Tibial nerve (tissue), 4 donors: Measurements from ENCODE around the gene RNASEH2A. TPM values are rescaled to one million over a fixed set of nuclear protein-coding genes. Genes with fewer than 3 reads are reported as not detected.
A peak's percentile ranks its signal among the peaks of the same experiment; 100 is the strongest.

Experiments used
- DNase-seq, 2 donors: peaks; one replicate each; pipeline ENCODE4 v3.0.0-alpha.2; 2019; ENCODE audit warnings: low spot score in 2 of 2
- H3K27ac ChIP-seq, 4 donors: fragments of 200-600 bp; sonication (generic) in 3 of 4; one replicate each; pipeline ENCODE4 v1.5.1; 2017 to 2019; ENCODE audit warnings: mild to moderate bottlenecking in 1 of 4
- H3K27me3 ChIP-seq, 2 donors: fragments of 200-600 bp; sonication (generic) in 1 of 2; one replicate each; pipeline versions ENCODE4 v1.5.1 to v1.6.0; 2017 to 2019
- H3K36me3 ChIP-seq, 3 donors: fragments of 200-600 bp; sonication (generic); one replicate each; pipeline ENCODE4 v1.5.1; 2018 to 2019
- H3K4me1 ChIP-seq, 4 donors: fragments of 200-600 bp; sonication (generic) in 3 of 4; one replicate each; pipeline ENCODE4 v1.5.1; 2017 to 2019
- H3K4me3 ChIP-seq, 4 donors: fragments of 200-600 bp; sonication (generic) in 3 of 4; one replicate each; pipeline ENCODE4 v1.5.1; 2017 to 2019; ENCODE audit warnings: mild to moderate bottlenecking in 1 of 4, moderate library complexity in 1 of 4
- H3K9me3 ChIP-seq, 4 donors: fragments of 200-600 bp; sonication (generic) in 3 of 4; one replicate each; pipeline ENCODE4 v1.5.1; 2017 to 2019
- EP300 ChIP-seq, 2 donors: sonication (generic); formaldehyde crosslinking; IDR thresholded peaks; one replicate each; pipeline ENCODE4 v1.6.1; 2017; ENCODE audit warnings: antibody characterized with exemption in 2 of 2, mild to moderate bottlenecking in 1 of 2
- POLR2A ChIP-seq, 2 donors: fragments of 450-650 bp; IDR thresholded peaks; one replicate each; pipeline ENCODE4 v1.6.1; 2017; ENCODE audit warnings: antibody characterized with exemption in 2 of 2, mild to moderate bottlenecking in 2 of 2, moderate library complexity in 2 of 2
- WGBS, 2 donors: methylation state at CpG; one replicate each; pipeline ENCODE4 v1.1.5; 2018; 5-methylcytosine and 5-hydroxymethylcytosine counted together
- total RNA-seq, 4 donors: library from RNA; depleted of rRNA; stranded (reverse); fragments of >200 nt; gene quantifications; one replicate each; pipeline ENCODE4 v1.1.0, GENCODE V29; 2016
- TF ChIP-seq, protein P1 (sequence below), 5 experiments: fragments of 200-600 bp in 3 of 5; fragments of 450-650 bp in 2 of 5; sonication (generic) in 3 of 5; IDR thresholded peaks; one replicate each; pipeline ENCODE4 v1.5.1; 2016 to 2019; ENCODE audit warnings: antibody characterized with exemption in 5 of 5, mild to moderate bottlenecking in 3 of 5, moderate library complexity in 2 of 5

The RNASEH2A gene
- total RNA-seq, 4 donors from 2014 or later = 5.4 to 8.6 (median 6.7) TPM

- 88 to 94% methylated on average over 16 of the region's 16 CpGs for WGBS, 2 donors
Measured at GRCh38 chr19:12764698-12765097, 41.7 kb upstream of the RNASEH2A start.

GRCh38 chr19:12766051-12766521 is 40.3 kb upstream of the RNASEH2A start:
- peak overlapping the region; percentile 0 to 48 (median 34) for H3K4me3 ChIP-seq
- TF ChIP-seq EP300 (IDR thresholded peaks at IDR 0.05) (no peak), POLR2A (IDR thresholded peaks at IDR 0.05) (peak in 1 of 2 donors; percentile 40)
- TF ChIP-seq, protein P1, sequence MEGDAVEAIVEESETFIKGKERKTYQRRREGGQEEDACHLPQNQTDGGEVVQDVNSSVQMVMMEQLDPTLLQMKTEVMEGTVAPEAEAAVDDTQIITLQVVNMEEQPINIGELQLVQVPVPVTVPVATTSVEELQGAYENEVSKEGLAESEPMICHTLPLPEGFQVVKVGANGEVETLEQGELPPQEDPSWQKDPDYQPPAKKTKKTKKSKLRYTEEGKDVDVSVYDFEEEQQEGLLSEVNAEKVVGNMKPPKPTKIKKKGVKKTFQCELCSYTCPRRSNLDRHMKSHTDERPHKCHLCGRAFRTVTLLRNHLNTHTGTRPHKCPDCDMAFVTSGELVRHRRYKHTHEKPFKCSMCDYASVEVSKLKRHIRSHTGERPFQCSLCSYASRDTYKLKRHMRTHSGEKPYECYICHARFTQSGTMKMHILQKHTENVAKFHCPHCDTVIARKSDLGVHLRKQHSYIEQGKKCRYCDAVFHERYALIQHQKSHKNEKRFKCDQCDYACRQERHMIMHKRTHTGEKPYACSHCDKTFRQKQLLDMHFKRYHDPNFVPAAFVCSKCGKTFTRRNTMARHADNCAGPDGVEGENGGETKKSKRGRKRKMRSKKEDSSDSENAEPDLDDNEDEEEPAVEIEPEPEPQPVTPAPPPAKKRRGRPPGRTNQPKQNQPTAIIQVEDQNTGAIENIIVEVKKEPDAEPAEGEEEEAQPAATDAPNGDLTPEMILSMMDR (IDR thresholded peaks at IDR 0.05) = peak; percentile 75 to 97 (median 93)
- H3K4me1 ChIP-seq = no peaks in the 10 kb centered on the region
- no peaks in the 10 kb centered on the region for H3K9me3 ChIP-seq
- WGBS, 2 donors = 10 to 23% methylated on average over 14 to 27 of the region's 30 CpGs
- peak; percentile 57 to 65 for DNase-seq
- peaks cover 0 to 49% (median 0%) of the 10 kb centered on the region in 3 donors for H3K36me3 ChIP-seq
- peak overlapping the region in 2 of 4 donors; percentile 28 to 52 for H3K27ac ChIP-seq
- H3K27me3 ChIP-seq = no peaks in the 10 kb centered on the region

More at GRCh38 chr19:12764698-12765097, 41.7 kb upstream of the RNASEH2A start:
- Histone ChIP-seq H3K27ac (no peak overlapping the region), H3K9me3 (no peaks in the 10 kb centered on the region), H3K36me3 (peaks cover 0 to 40% (median 0%) of the 10 kb centered on the region in 3 donors), H3K4me1 (no peaks in the 10 kb centered on the region), H3K4me3 (no peak overlapping the region), H3K27me3 (no peaks in the 10 kb centered on the region)
- no peak for TF ChIP-seq EP300 (IDR thresholded peaks at IDR 0.05)
- TF ChIP-seq POLR2A (IDR thresholded peaks at IDR 0.05) = no peak
- TF ChIP-seq, protein P1 (IDR thresholded peaks at IDR 0.05) = no peak
- DNase-seq = no peak

GRCh38 chr19:12767150-12767549 is 39.2 kb upstream of the RNASEH2A start:
- H3K27me3 ChIP-seq = no peaks in the 10 kb centered on the region
- no peak overlapping the region for H3K27ac ChIP-seq
- DNase-seq = no peak
- H3K9me3 ChIP-seq = no peaks in the 10 kb centered on the region
- H3K4me3 ChIP-seq = no peak overlapping the region
- H3K4me1 ChIP-seq = no peaks in the 10 kb centered on the region
- TF ChIP-seq POLR2A (IDR thresholded peaks at IDR 0.05) = no peak
- TF ChIP-seq, protein P1 (IDR thresholded peaks at IDR 0.05) = no peak
- no peak for TF ChIP-seq EP300 (IDR thresholded peaks at IDR 0.05)
- 91 to 92% methylated on average over 11 of the region's 11 CpGs for WGBS, 2 donors
- H3K36me3 ChIP-seq = peaks cover 0 to 51% (median 0%) of the 10 kb centered on the region in 3 donors

- 89 to 93% methylated on average over 10 to 15 of the region's 15 CpGs for WGBS, 2 donors
- no peak overlapping the region for H3K4me3 ChIP-seq
- H3K36me3 ChIP-seq = peaks cover 0 to 51% (median 0%) of the 10 kb centered on the region in 3 donors
- DNase-seq = no peak
- H3K4me1 ChIP-seq = no peaks in the 10 kb centered on the region
- H3K27ac ChIP-seq = no peak overlapping the region
- no peaks in the 10 kb centered on the region for H3K27me3 ChIP-seq
- H3K9me3 ChIP-seq = no peaks in the 10 kb centered on the region
- TF ChIP-seq, protein P1 (IDR thresholded peaks at IDR 0.05) = no peak
- TF ChIP-seq POLR2A (IDR thresholded peaks at IDR 0.05) (no peak), EP300 (IDR thresholded peaks at IDR 0.05) (no peak)
Measured at GRCh38 chr19:12767666-12768065, 38.7 kb upstream of the RNASEH2A start.

DNA sequence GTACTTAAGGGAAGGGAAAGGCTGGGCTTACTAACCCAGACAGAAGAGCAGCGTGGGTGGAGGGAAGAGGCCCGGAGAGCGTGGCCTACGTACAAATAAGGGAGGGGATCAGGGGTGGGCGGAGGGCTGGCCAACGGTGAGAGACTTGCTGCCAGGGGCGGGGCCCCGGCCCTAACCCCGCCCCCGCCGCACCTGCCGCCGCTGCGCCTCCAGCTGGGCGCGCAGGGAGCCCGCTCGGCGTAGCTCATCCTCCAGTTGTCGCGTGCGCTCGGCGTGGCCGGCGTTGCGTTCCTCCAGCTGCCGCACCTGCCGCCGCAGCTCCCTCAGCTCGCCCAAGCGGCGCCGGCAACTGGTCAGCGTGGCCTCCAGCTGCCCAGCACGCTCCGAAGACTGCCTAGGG is 36.7 kb upstream of the RNASEH2A start:
- Histone ChIP-seq H3K27ac (no peak overlapping the region), H3K27me3 (no peaks in the 10 kb centered on the region), H3K36me3 (peaks cover 0 to 34% (median 0%) of the 10 kb centered on the region in 3 donors), H3K4me1 (peaks cover 0 to 2% (median under 1%) of the 10 kb centered on the region in 4 donors), H3K9me3 (no peaks in the 10 kb centered on the region), H3K4me3 (no peak overlapping the region)
- TF ChIP-seq, protein P1 (IDR thresholded peaks at IDR 0.05) = no peak
- no peak for TF ChIP-seq EP300 (IDR thresholded peaks at IDR 0.05)
- no peak for TF ChIP-seq POLR2A (IDR thresholded peaks at IDR 0.05)
- WGBS, 2 donors = 29 to 56% methylated on average over 10 to 37 of the region's 37 CpGs
- DNase-seq = no peak
